Globus pallidus (tissue), 1 donor: ENCODE results near the gene OR5V1.
"Not testable (repeated sequence)": the region's sequence is repeated elsewhere in the genome, so short reads cannot be mapped to it uniquely, and the experiment has no call there.

ENCODE experiments used
- DNase-seq: peaks from one replicate; pipeline ENCODE4 v3.0.0-alpha.2; 2015; ENCODE audit warnings: low spot score

OR5V1 gene

GRCh38 chr6:29368765-29369164 is at the start of gene OR5V1:
OR5V1 (minus strand) TSS chr6:29368865; CDS start chr6:29356195, 12,670 bp downstream.
- no peak for DNase-seq

GRCh38 chr6:29414588-29414987 is 45.9 kb upstream of the OR5V1 start, which contains the start of gene OR12D1:
OR12D1 (plus strand) TSS chr6:29414928.
- no peak for DNase-seq

DNA sequence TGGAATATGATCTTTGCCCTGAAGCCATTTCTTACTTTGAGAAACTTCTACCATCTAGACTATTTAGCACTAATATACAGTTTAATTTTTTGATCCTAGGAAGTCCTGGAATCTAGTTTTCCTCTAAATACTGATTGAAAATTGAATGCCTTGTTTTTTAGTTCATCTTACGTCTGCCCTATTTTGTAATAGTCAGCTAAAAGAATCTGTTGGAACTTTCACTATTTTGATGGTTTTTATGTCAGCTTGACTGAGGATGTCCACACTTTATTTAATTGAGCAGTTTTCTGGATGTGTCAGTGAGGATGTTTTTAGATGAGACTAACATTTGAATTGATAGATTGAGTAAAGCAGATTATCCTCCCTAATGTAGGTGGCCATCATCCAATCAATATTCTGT is 35.1 kb upstream of the OR5V1 start:
- no peak for DNase-seq

GRCh38 chr6:29399525-29399924 is 30.9 kb upstream of the OR5V1 start:
- DNase-seq: no peak

GRCh38 chr6:29395331-29395730 is 26.7 kb upstream of the OR5V1 start, which contains the start of gene OR12D2:
OR12D2 (plus strand) TSS chr6:29395631; CDS start chr6:29396700, 1,069 bp downstream.
- DNase-seq: no peak

- no peak for DNase-seq
Measured at GRCh38 chr6:29388533-29388932, 19.9 kb upstream of the OR5V1 start.

DNA sequence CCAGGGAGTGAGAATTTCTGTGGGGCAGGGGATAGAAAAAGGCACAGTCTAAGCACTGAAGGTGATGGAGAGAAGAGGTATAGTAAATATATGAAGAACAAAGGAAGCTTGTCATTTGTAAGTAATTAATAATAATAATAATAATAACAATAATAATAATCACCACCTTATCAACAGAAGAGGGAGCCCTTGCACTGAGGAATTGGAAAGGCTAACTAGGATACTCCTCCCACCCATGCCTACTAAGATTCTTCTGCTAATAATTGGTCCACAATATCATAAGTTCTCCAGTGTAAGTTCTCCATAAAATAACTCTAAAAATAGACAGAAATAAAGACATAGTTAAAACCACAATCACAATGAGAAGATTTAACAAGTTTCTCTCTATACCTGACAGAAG is 7.3 kb upstream of the OR5V1 start:
- no peak for DNase-seq

DNA sequence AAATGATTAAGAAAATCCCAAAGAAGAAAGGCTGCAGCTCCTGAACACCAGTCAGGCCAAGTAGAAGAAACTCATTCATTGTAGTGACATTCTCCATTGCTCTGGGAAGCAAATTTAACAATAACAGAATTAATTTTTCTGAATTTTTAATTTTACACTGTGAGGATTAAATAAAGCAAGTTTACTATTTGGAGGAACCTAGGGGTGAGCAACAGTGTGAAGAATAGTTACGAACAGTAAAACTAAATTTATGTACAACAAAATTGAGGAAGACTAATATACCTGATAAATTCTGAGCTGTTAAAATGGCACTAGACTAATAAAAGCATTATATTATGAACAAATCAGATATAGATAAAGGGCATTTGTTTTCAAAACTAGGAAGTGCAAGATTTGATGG is 6.5 kb upstream of the OR5V1 start, which contains the start of gene OR12D3:
Gene OR12D3 (minus strand): TSS at position 101 of the 400 bp plus-strand sequence. CDS start 4 bp downstream, at position 97.
- DNase-seq: no peak

- no peak for DNase-seq
Measured at GRCh38 chr6:29355603-29356002, 13.1 kb downstream of the OR5V1 start.

DNA sequence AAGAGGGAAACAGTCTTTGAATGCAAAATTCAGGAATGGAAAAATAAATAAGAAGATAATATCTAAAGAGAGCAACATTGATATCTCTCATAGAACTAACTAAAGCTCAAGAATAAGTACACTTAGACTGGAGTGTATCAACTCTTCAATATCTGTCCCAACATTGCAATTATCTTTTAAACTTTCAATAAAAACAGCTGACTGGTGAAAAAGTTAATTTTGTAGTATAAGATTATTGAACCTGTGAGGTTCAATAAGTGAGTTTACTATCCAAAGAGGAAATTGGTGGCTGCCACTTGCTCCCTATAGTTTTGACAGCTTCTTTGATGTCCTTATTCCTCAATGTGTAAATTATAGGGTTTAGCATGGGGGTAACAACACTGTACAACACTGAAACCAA is 13.7 kb downstream of the OR5V1 start:
- DNase-seq: no peak

GRCh38 chr6:29349348-29349747 is 19.3 kb downstream of the OR5V1 start:
- not testable (repeated sequence) for DNase-seq

- no peak for DNase-seq
Measured at GRCh38 chr6:29345380-29345779, 23.3 kb downstream of the OR5V1 start.

GRCh38 chr6:29336269-29336668 is 32.4 kb downstream of the OR5V1 start:
- no peak for DNase-seq

GRCh38 chr6:29332676-29333075 is 36.0 kb downstream of the OR5V1 start:
- no peak for DNase-seq

DNA sequence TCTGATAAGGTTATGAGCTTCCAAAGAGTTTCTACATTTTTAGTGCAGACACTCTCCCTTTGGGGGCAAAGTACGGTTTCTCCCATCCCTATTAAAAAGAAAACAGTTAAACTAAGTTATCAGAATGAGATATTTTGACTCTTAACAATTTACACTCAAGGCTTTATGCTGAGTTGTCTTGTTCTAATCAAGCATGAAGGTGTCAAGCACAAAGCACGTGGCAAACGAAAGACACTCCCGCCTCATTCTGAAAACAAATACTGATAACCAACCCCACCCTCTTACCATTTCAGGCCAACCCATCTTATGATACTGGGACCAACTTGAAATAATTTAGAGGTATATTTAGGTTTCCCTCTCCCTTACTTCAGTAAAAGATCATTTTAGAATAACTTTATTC is 42.9 kb downstream of the OR5V1 start:
- no peak for DNase-seq

DNA sequence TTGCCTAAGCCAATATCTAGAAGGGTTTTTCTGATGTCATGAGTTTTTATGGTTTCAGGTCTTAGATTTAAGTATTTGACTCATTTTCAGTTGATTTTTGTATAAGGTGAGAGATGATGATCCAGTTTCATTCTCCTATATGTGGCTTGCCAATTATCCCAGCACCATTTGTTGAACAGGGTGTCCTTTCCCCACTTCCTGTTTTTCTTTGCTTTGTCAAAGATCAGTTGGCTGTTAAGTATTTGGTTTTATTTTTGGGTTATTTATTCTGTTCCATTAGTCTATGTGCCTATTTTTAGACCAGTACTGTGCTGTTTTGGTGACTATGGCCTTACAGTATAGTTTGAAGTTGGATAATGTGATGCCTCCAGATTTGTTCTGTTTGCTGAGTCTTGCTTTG is 45.3 kb downstream of the OR5V1 start:
- DNase-seq: not testable (repeated sequence)

DNA sequence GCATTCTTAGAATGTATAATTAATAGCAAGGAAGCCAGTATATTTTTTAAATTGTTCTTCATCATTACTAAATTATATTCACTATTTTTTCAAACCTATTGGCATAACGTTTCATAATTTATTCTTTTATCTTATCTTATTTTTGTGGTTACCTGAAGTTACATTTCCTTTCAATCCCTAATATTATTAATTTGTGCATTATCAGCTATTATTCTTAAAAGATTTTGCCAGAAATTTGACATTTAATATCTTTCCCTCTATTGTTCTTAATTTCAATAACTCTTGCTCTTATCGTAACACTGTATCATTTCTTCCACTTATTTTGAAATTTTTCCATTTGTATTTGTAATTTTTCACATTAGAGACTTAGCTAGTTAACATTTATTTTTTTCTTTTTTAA is 48.7 kb downstream of the OR5V1 start:
- DNase-seq: no peak
